GM12801 (cell line): ENCODE results near the gene ST6GALNAC2.

Experiments used
- CTCF ChIP-seq: IDR thresholded peaks from one replicate; pipeline ENCODE4 v1.5.1; 2011; ENCODE audit warnings: control low read depth; ENCODE audit not compliant: insufficient read length; ENCODE audit errors: extremely low read depth

Gene ST6GALNAC2

DNA sequence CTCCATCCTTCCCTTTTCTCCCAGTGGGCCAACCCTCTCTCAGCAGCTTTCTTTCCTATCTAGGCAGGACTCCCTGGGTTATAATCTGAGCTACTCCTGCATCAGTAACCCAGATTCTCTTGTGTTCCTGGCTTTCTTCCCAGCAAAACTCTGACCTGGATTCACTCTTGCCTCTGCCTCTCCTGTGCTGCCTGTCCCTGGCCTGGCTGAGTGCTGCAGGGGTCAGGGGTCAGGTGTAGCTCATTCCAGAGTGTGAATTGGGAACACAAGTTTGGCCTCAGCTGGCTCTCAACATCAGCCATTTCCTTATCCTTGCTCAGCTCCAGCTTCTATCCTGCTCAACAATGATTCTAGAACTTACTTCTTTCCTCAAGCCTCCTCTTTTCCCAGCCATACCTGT, 2.5 kb upstream of the ST6GALNAC2 start:
- TF ChIP-seq CTCF, result no peak

- TF ChIP-seq CTCF, result no peak
These were observed 1.3 kb upstream of the ST6GALNAC2 start for GRCh38 chr17:76586741-76587487.

DNA sequence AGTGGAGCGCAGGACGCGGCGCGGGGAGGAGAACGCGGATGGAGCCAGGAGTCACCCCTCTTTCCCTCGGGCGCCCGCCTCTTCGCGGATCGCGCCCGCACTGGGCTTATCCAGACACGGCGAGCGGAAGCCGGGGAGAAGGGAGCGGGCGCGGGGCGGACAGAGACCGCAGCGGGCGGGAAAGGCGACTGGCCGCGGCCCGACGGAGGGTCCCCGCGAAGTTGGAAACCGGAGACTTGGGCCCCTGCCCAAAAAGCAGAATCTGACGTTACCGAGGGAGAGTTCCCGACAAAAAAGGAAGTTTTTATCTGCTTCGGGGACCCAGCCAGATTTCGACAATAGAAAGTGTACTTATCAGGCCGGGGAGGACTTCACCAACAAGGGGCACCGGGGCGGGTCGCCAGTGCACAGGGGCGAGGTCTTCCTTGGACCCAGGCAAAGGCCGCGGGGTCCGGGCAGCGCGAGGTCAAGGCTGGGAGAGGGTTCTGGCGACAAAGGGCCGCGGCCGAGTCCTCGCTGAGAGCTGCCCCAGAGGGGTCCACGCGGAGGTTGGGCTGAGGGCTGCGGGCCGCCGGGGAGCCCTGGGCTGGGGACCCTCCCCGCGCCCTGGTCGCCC, 519 bp downstream of the ST6GALNAC2 start:
- no peak for TF ChIP-seq CTCF

GRCh38 chr17:76584427-76585032, 1.1 kb downstream of the ST6GALNAC2 start:
- no peak for TF ChIP-seq CTCF

- TF ChIP-seq CTCF, result no peak
These were observed 3.0 kb downstream of the ST6GALNAC2 start for GRCh38 chr17:76582660-76583059.

GRCh38 chr17:76581515-76581914, 4.1 kb downstream of the ST6GALNAC2 start:
- TF ChIP-seq CTCF, result no peak

GRCh38 chr17:76579281-76579680, 6.4 kb downstream of the ST6GALNAC2 start:
- no peak for TF ChIP-seq CTCF
